Peyer's patch (tissue), 4 donors: ENCODE data around the gene UBC. TPM values are rescaled to one million over a fixed set of nuclear protein-coding genes. Genes with fewer than 3 reads are reported as not detected.

Experiments
- DNase-seq, 3 donors: peaks; one replicate each; pipeline ENCODE4 v3.0.0-alpha.2; 2017 to 2019
- H3K27ac ChIP-seq, 4 donors: fragments of 200-600 bp; sonication (generic); one replicate each; pipeline ENCODE4 v1.5.1; 2016 to 2019
- H3K27me3 ChIP-seq, 2 donors: fragments of 200-600 bp; sonication (generic); one replicate each; pipeline ENCODE4 v1.5.1; 2019
- H3K36me3 ChIP-seq, 3 donors: fragments of 200-600 bp; sonication (generic); one replicate each; pipeline ENCODE4 v1.5.1; 2016 to 2019
- H3K4me1 ChIP-seq, 4 donors: fragments of 200-600 bp; sonication (generic); one replicate each; pipeline ENCODE4 v1.5.1; 2016 to 2019
- H3K4me3 ChIP-seq, 4 donors: fragments of 200-600 bp; sonication (generic); 1 replicate in 3 of 4; 2 replicates in 1 of 4; pipeline ENCODE4 v1.5.1; 2016 to 2019; ENCODE audit warnings: mild to moderate bottlenecking in 1 of 4
- H3K9me3 ChIP-seq, 4 donors: fragments of 200-600 bp; sonication (generic); one replicate each; pipeline ENCODE4 v1.5.1; 2016 to 2019; ENCODE audit warnings: mild to moderate bottlenecking in 1 of 4
- POLR2A ChIP-seq, 2 donors: fragments of 450-650 bp; IDR thresholded peaks; one replicate each; pipeline ENCODE4 v1.5.1; 2017; ENCODE audit warnings: antibody characterized with exemption in 2 of 2, mild to moderate bottlenecking in 2 of 2, moderate library complexity in 2 of 2
- small RNA-seq, 2 donors: library from RNA; depleted of rRNA; stranded (forward); fragments of <200 nt; gene quantifications; one replicate each; pipeline ENCODE3, GENCODE V24; 2016
- total RNA-seq, 4 donors: library from RNA; depleted of rRNA; stranded (reverse); fragments of >200 nt; gene quantifications; one replicate each; pipeline ENCODE4 v1.1.0, GENCODE V29; 2016
- TF ChIP-seq, protein P1 (sequence below), 6 experiments: fragments of 450-650 bp in 4 of 6; fragments of 200-600 bp in 2 of 6; sonication (generic) in 1 of 6; IDR thresholded peaks; one replicate each; pipeline ENCODE4 v1.5.1; 2017 to 2019; ENCODE audit warnings: antibody characterized with exemption in 6 of 6, mild to moderate bottlenecking in 3 of 6, moderate library complexity in 1 of 6

UBC gene
- total RNA-seq, 4 donors from 2014 or later = 898 to 2,531 (median 1,185) TPM

DNA sequence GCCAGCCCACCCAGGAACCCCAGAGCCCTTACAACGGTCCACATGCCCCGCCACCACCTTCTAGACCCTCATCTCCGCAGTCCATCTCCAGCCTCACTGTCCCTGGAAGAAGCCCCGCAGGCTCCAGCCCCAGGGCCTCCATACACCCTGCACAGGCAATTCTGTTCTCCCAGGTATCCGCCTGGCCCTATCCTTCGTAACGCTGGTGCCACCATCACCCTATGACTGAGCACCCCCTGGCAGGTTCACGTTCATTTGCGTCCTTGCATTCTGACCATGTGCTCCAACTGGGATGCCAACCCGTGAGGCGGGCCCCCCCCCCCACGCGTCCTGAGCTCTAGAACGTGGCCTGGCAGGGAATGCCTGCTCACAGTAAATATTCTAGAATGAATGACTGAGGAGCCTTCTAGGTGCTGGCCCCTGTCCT, 50.1 kb downstream of the UBC start:
- TF ChIP-seq, protein P1, sequence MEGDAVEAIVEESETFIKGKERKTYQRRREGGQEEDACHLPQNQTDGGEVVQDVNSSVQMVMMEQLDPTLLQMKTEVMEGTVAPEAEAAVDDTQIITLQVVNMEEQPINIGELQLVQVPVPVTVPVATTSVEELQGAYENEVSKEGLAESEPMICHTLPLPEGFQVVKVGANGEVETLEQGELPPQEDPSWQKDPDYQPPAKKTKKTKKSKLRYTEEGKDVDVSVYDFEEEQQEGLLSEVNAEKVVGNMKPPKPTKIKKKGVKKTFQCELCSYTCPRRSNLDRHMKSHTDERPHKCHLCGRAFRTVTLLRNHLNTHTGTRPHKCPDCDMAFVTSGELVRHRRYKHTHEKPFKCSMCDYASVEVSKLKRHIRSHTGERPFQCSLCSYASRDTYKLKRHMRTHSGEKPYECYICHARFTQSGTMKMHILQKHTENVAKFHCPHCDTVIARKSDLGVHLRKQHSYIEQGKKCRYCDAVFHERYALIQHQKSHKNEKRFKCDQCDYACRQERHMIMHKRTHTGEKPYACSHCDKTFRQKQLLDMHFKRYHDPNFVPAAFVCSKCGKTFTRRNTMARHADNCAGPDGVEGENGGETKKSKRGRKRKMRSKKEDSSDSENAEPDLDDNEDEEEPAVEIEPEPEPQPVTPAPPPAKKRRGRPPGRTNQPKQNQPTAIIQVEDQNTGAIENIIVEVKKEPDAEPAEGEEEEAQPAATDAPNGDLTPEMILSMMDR (IDR thresholded peaks at IDR 0.05) = no peak
- TF ChIP-seq POLR2A (IDR thresholded peaks at IDR 0.05) = no peak
- no peaks in the 10 kb centered on the region for H3K9me3 ChIP-seq
- no peaks in the 10 kb centered on the region for H3K36me3 ChIP-seq
- H3K4me3 ChIP-seq = peak overlapping the region; percentile 69 to 94 (median 86)
- H3K27me3 ChIP-seq = no peaks in the 10 kb centered on the region
- H3K27ac ChIP-seq = peak overlapping the region; percentile 56 to 77 (median 58)
- H3K4me1 ChIP-seq = peaks cover 0 to 20% (median 3%) of the 10 kb centered on the region in 4 donors
- no peak for DNase-seq

DNA sequence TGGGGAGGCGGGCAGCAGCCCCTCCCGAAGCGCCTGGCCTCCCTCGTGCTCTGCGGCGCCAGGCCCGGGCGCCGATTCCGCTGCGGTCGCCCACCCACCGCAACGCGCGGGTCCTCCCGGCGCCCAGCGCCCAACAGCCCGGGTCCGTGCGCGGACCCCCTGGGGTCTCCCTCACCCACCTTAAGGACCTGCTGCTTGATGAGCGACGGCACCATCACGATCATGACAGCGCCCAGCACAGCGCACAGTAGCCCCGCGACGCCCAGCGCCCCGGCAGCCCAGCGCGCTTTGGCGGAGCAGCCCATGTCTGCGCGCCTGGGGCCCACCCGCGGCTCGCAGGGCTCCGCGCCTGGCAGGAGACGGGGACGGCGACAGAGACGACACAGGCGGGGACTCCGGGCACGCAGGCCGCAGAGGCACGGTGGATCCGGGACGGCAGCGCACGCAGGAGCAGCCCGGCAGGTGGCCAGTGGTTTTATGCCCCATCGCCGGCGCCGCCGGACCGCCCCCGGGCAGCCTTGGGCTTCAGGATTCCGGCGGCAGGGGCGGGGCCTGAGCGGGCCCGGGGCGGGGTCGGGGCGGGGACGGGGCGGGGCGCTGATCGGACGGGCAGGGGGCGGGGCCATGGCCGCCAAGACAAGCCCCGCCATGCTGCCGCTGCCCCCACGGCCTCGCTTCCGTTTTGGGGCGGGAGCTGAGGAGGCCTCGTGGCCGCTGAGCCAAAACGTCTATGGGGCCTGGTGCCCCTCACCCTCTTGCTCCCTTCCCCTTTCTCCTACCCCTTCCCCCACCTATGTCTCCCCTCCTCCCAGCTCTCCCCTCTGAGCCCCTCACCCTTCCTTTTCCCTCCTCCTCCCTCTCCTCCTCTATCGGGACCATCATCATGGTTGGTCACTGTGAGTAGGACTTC, 50.8 kb downstream of the UBC start, which contains the start of gene SCARB1:
Gene SCARB1 (minus strand): TSS at position 449 of the 910 bp plus-strand sequence. CDS start 144 bp downstream, at position 305.
- TF ChIP-seq, protein P1 (IDR thresholded peaks at IDR 0.05) = peak in 3 of 6 experiments; percentile 23 to 32 (median 29)
- peak; percentile 20 to 49 for TF ChIP-seq POLR2A (IDR thresholded peaks at IDR 0.05)

GRCh38 chr12:124862768-124863415, 51.6 kb downstream of the UBC start:
- Histone ChIP-seq H3K27ac (peak overlapping the region; percentile 56 to 77 (median 58)), H3K4me1 (peaks cover 0 to 20% (median 3%) of the 10 kb centered on the region in 4 donors), H3K36me3 (no peaks in the 10 kb centered on the region), H3K9me3 (no peaks in the 10 kb centered on the region), H3K4me3 (peak overlapping the region; percentile 69 to 94 (median 86)), H3K27me3 (no peaks in the 10 kb centered on the region)
- DNase-seq = peak in 2 of 3 donors; percentile 48 to 59
- TF ChIP-seq, protein P1 (IDR thresholded peaks at IDR 0.05) = no peak
- TF ChIP-seq POLR2A (IDR thresholded peaks at IDR 0.05) = no peak

More for the DNA sequence above, 50.8 kb downstream of the UBC start, which contains the start of gene SCARB1:
- H3K27ac ChIP-seq = peak within 1 kb of the TSS; percentile 56 to 77 (median 58)
- H3K27me3 ChIP-seq = no peaks in the 10 kb centered on the region
- peak within 1 kb of the TSS; percentile 69 to 94 (median 86) for H3K4me3 ChIP-seq
- DNase-seq = peak; percentile 85 to 92 (median 92)
- H3K9me3 ChIP-seq = no peaks in the 10 kb centered on the region
- no peaks in the 10 kb centered on the region for H3K36me3 ChIP-seq
- peaks cover 0 to 20% (median 3%) of the 10 kb centered on the region in 4 donors for H3K4me1 ChIP-seq

GRCh38 chr12:124861898-124862676, 52.4 kb downstream of the UBC start:
- Histone ChIP-seq H3K9me3 (no peaks in the 10 kb centered on the region), H3K36me3 (no peaks in the 10 kb centered on the region), H3K4me1 (peaks cover 0 to 15% (median 3%) of the 10 kb centered on the region in 4 donors), H3K27me3 (no peaks in the 10 kb centered on the region), H3K27ac (no peak overlapping the region), H3K4me3 (peak overlapping the region in 2 of 4 donors; percentile 91 to 94)
- DNase-seq = no peak
- TF ChIP-seq POLR2A (IDR thresholded peaks at IDR 0.05) = no peak
- TF ChIP-seq, protein P1 (IDR thresholded peaks at IDR 0.05) = no peak

Small RNA genes within 50 kb of the gene (small RNA-seq; reads per million reads assigned to genes)
- gene MIR5188 (0 reads per million in 2 donors), gene RNU6-927P (0 reads per million in 2 donors)

Other genes with a start within 250 kb of the UBC start
- 100 to 1,000 TPM in 1 of 4 donors, 10 to 100 TPM in 3; 14.9 to 214 (median 64.6) TPM for gene SCARB1, start 50.8 kb downstream of the UBC start, total RNA-seq
- gene DHX37, start 74.5 kb upstream of the UBC start, total RNA-seq = 10 to 100 TPM in 3 of 4 donors, 1 to 10 TPM in 1; 9.5 to 42.1 (median 23.5) TPM
- gene BRI3BP, start 79.0 kb upstream of the UBC start, total RNA-seq = 10 to 100 TPM; 13.2 to 55.2 (median 41.8) TPM
- gene AACS, start 150.8 kb upstream of the UBC start, total RNA-seq = 10 to 100 TPM; 29.4 to 46.6 (median 37.1) TPM